MM.1S (cell line): ENCODE measurements around the gene MAEA.

ENCODE experiments used
- DNase-seq: peaks from one replicate; pipeline ENCODE4 v3.0.0-alpha.2; 2015
- H2AFZ ChIP-seq: fragments of 300-600 bp; sonication (generic); 2 replicates; pipeline ENCODE4 v1.6.0; 2016; ENCODE audit warnings: antibody characterized with exemption, low read length
- H3F3A ChIP-seq: fragments of 300-600 bp; sonication (generic); 2 replicates; pipeline ENCODE4 v1.6.1; 2016; ENCODE audit warnings: mild to moderate bottlenecking, antibody characterized with exemption, low read length, moderate library complexity, mixed read lengths; ENCODE audit not compliant: insufficient read depth
- H3K27ac ChIP-seq: fragments of 300-600 bp; sonication (generic); 2 replicates; pipeline ENCODE4 v1.5.1; 2016; ENCODE audit warnings: mild to moderate bottlenecking, low read length
- H3K27me3 ChIP-seq: fragments of 300-600 bp; sonication (generic); replicated peaks from 2 replicates; pipeline ENCODE4 v1.6.0; 2016; ENCODE audit warnings: low read length; ENCODE audit not compliant: insufficient read depth
- H3K36me3 ChIP-seq: fragments of 300-600 bp; sonication (generic); replicated peaks from 2 replicates; pipeline ENCODE4 v1.6.1; 2016; ENCODE audit warnings: mild to moderate bottlenecking, low read length, mixed read lengths; ENCODE audit not compliant: insufficient read depth
- H3K4me1 ChIP-seq: fragments of 300-600 bp; sonication (generic); 2 replicates; pipeline ENCODE4 v1.6.1; 2016; ENCODE audit warnings: low read length, mixed read lengths
- H3K4me2 ChIP-seq: fragments of 300-600 bp; sonication (generic); 2 replicates; pipeline ENCODE4 v1.6.0; 2016; ENCODE audit warnings: low read depth, low read length
- H3K4me3 ChIP-seq: fragments of 300-600 bp; sonication (generic); 2 replicates; pipeline ENCODE4 v1.5.1; 2016; ENCODE audit warnings: low read length, mixed read lengths
- H3K79me2 ChIP-seq: fragments of 300-600 bp; sonication (generic); 2 replicates; pipeline ENCODE4 v1.6.1; 2016; ENCODE audit warnings: mixed run types, low read length, mixed read lengths
- H3K9ac ChIP-seq: fragments of 300-600 bp; sonication (generic); 2 replicates; pipeline ENCODE4 v1.6.1; 2016; ENCODE audit warnings: low read length, mixed read lengths
- H3K9me2 ChIP-seq: fragments of 300-600 bp; sonication (generic); replicated peaks from 2 replicates; pipeline ENCODE4 v1.6.1; 2016; ENCODE audit warnings: mild to moderate bottlenecking, low read length, mixed read lengths; ENCODE audit not compliant: insufficient read depth
- H3K9me3 ChIP-seq: fragments of 300-600 bp; sonication (generic); replicated peaks from 2 replicates; pipeline ENCODE4 v1.6.1; 2016; ENCODE audit warnings: mild to moderate bottlenecking, low read length, mixed read lengths; ENCODE audit not compliant: insufficient read depth
- H4K20me1 ChIP-seq: fragments of 300-600 bp; sonication (generic); 2 replicates; pipeline ENCODE4 v1.6.1; 2016; ENCODE audit warnings: mild to moderate bottlenecking, low read length, moderate library complexity, mixed read lengths; ENCODE audit not compliant: insufficient read depth
- EZH2 ChIP-seq: fragments of 300-600 bp; sonication (generic); optimal IDR thresholded peaks from 2 replicates; pipeline ENCODE3; 2017; ENCODE audit warnings: low read depth, mild to moderate bottlenecking, antibody characterized with exemption, low read length, mixed read lengths
- EZH2phosphoT487 ChIP-seq: fragments of 300-600 bp; sonication (generic); IDR thresholded peaks from 2 replicates; pipeline ENCODE4 v1.6.1; 2018; ENCODE audit warnings: antibody characterized with exemption, low read length
- TF ChIP-seq, protein P1 (sequence below): fragments of 300-600 bp; sonication (generic); IDR thresholded peaks from 2 replicates; pipeline ENCODE4 v1.5.1; 2016; ENCODE audit warnings: antibody characterized with exemption, low read length, mixed read lengths

The MAEA gene

DNA sequence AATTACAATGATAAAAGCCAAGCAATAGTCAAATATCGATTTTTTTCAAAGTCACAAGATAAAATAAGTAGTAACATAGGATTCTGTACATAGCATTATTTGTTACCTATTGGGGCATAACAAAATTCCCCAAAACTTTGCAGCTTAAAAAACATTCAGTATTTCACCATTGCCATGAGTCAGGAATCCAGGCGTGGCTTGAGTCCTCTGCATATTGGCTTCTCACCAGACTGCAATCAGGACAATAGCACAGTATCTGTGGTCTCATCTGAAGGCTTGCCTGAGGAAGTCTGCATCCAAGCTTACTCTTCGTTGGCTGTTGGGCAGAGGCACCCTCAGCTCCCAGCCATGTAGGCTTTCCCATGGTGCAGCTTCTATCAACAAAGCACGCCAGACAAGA, 34.5 kb upstream of the MAEA start:
- TF ChIP-seq EZH2phosphoT487, result no peak
- TF ChIP-seq, protein P1, sequence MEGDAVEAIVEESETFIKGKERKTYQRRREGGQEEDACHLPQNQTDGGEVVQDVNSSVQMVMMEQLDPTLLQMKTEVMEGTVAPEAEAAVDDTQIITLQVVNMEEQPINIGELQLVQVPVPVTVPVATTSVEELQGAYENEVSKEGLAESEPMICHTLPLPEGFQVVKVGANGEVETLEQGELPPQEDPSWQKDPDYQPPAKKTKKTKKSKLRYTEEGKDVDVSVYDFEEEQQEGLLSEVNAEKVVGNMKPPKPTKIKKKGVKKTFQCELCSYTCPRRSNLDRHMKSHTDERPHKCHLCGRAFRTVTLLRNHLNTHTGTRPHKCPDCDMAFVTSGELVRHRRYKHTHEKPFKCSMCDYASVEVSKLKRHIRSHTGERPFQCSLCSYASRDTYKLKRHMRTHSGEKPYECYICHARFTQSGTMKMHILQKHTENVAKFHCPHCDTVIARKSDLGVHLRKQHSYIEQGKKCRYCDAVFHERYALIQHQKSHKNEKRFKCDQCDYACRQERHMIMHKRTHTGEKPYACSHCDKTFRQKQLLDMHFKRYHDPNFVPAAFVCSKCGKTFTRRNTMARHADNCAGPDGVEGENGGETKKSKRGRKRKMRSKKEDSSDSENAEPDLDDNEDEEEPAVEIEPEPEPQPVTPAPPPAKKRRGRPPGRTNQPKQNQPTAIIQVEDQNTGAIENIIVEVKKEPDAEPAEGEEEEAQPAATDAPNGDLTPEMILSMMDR, result no peak
- no peak for TF ChIP-seq EZH2
- Histone ChIP-seq H3K27me3 (no peaks in the 10 kb centered on the region), H3K4me1 (0 out of 2 replicates have a peak, but pooled peaks cover under 1% of the 10 kb centered on the region), H3K9me2 (no peaks in the 10 kb centered on the region), H3K9ac (no peak overlapping the region), H3K4me2 (no peak overlapping the region), H3K4me3 (no peak overlapping the region), H3K36me3 (no peaks in the 10 kb centered on the region), H4K20me1 (no peaks in the 10 kb centered on the region), H3F3A (no peaks in the 10 kb centered on the region), H3K9me3 (no peaks in the 10 kb centered on the region), H3K79me2 (peaks cover 1% of the 10 kb centered on the region), H2AFZ (no peak overlapping the region), H3K27ac (no peak overlapping the region)
- no peak for DNase-seq

DNA sequence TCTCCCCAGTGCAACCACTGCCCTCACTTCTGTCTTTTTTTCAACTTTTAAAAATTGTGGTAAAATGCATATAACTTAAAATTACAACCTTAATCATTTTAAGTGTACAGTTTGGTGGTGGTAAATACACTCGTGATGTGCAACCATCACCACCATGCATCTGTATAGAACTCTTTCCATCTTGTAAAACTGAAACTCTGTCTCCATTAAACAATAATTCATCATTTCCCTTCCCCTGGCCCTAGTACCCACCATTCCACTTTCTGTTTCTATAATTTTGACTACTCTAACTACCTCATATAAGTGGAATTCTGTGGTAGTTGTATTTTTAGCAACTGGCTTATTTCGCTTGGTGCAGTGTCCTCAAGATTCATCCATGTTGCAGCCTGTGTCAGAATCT, 34.0 kb upstream of the MAEA start:
- Histone ChIP-seq H3K36me3 (no peaks in the 10 kb centered on the region), H3K27me3 (no peaks in the 10 kb centered on the region), H4K20me1 (no peaks in the 10 kb centered on the region), H3K9me3 (no peaks in the 10 kb centered on the region), H3K4me2 (no peak overlapping the region), H3K79me2 (no peaks in the 10 kb centered on the region), H3K9ac (no peak overlapping the region), H3F3A (no peaks in the 10 kb centered on the region), H3K27ac (no peak overlapping the region), H3K9me2 (no peaks in the 10 kb centered on the region), H3K4me3 (no peak overlapping the region), H2AFZ (no peak overlapping the region), H3K4me1 (no peaks in the 10 kb centered on the region)
- TF ChIP-seq, protein P1, result no peak
- TF ChIP-seq EZH2 (no peak), EZH2phosphoT487 (no peak)
- no peak for DNase-seq

DNA sequence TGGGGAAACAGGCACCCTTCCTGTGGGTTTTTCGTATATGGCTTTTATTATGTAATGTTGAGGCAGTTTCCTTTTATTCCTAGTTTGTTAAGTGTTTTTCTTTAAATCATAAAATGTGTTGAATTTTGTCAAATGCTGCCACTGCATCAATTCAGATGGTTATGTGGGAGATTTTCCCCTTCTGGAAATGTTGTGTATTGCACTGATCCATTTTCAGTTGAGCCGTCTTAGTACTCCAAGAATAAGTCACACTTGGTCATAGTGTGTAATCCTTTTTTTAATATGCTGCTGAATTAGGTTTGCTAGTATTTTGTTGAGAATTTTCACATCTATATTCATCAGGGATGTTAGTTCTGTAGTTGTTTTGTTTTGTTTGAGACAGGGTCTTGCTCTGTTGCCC, 31.2 kb upstream of the MAEA start:
- Histone ChIP-seq H4K20me1 (no peaks in the 10 kb centered on the region), H3K9ac (no peak overlapping the region), H3K4me2 (no peak overlapping the region), H3K27me3 (no peaks in the 10 kb centered on the region), H3F3A (no peaks in the 10 kb centered on the region), H3K9me3 (no peaks in the 10 kb centered on the region), H3K4me3 (no peak overlapping the region), H3K4me1 (no peaks in the 10 kb centered on the region), H2AFZ (no peak overlapping the region), H3K79me2 (no peaks in the 10 kb centered on the region), H3K9me2 (no peaks in the 10 kb centered on the region), H3K36me3 (no peaks in the 10 kb centered on the region), H3K27ac (no peak overlapping the region)
- no peak for TF ChIP-seq EZH2phosphoT487
- TF ChIP-seq, protein P1, result no peak
- TF ChIP-seq EZH2, result no peak
- DNase-seq, result no peak

DNA sequence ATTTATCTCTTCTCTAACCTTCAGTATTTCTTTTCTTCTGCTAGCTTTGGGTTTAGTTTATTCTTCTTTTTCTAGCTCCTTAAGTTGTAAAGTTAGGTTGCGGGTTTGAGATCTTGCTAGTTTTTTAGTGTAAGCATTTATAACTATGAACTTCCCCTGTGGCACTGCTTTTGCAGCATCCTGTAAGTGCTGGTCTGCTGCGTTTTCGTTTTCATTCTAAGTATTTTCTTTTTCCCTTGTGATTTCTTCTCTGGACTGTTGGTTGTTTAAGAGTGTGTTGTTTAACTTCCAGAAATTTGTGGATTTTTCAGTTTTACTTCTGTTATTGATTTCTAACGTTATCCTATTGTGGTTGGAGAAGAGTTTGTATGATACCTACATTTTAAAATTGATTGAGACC, 29.7 kb upstream of the MAEA start:
- Histone ChIP-seq H3K36me3 (no peaks in the 10 kb centered on the region), H3F3A (no peaks in the 10 kb centered on the region), H3K27ac (no peak overlapping the region), H3K9me3 (no peaks in the 10 kb centered on the region), H3K4me2 (no peak overlapping the region), H3K9ac (no peak overlapping the region), H3K27me3 (no peaks in the 10 kb centered on the region), H3K4me3 (no peak overlapping the region), H2AFZ (no peak overlapping the region), H3K9me2 (no peaks in the 10 kb centered on the region), H3K4me1 (no peaks in the 10 kb centered on the region), H4K20me1 (no peaks in the 10 kb centered on the region), H3K79me2 (no peaks in the 10 kb centered on the region)
- no peak for DNase-seq
- no peak for TF ChIP-seq EZH2
- TF ChIP-seq, protein P1, result no peak
- no peak for TF ChIP-seq EZH2phosphoT487
